Measurements from ENCODE around the gene NLE1. TPM values are rescaled to one million over a fixed set of nuclear protein-coding genes. Genes with fewer than 3 reads are reported as not detected.
"Not testable (repeated sequence)": the region's sequence is repeated elsewhere in the genome, so short reads cannot be mapped to it uniquely, and the experiment has no call there.

The NLE1 gene
- total RNA-seq, 2 donors from 2014 or later = 8.1 to 10.7 TPM

- ATAC-seq (ENCODE audit: insufficient number of reproducible peaks, low FRiP score, low read depth) (no peak), DNase-seq (ENCODE audit: low spot score) (no peak)
- H3K4me1 ChIP-seq (ENCODE audit: control insufficient read depth in 1 of 2, low read depth in 2 of 2) = no peaks in the 10 kb centered on the region
- H3K36me3 ChIP-seq = peaks cover 28% of the 10 kb centered on the region
- H3K4me3 ChIP-seq = no peak overlapping the region
- no peaks in the 10 kb centered on the region for H3K27me3 ChIP-seq (replicated peaks; ENCODE audit: insufficient read depth)
- H3K27ac ChIP-seq = no peak overlapping the region
- H3K9me3 ChIP-seq = no peaks in the 10 kb centered on the region
- TF ChIP-seq, protein P1, sequence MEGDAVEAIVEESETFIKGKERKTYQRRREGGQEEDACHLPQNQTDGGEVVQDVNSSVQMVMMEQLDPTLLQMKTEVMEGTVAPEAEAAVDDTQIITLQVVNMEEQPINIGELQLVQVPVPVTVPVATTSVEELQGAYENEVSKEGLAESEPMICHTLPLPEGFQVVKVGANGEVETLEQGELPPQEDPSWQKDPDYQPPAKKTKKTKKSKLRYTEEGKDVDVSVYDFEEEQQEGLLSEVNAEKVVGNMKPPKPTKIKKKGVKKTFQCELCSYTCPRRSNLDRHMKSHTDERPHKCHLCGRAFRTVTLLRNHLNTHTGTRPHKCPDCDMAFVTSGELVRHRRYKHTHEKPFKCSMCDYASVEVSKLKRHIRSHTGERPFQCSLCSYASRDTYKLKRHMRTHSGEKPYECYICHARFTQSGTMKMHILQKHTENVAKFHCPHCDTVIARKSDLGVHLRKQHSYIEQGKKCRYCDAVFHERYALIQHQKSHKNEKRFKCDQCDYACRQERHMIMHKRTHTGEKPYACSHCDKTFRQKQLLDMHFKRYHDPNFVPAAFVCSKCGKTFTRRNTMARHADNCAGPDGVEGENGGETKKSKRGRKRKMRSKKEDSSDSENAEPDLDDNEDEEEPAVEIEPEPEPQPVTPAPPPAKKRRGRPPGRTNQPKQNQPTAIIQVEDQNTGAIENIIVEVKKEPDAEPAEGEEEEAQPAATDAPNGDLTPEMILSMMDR (IDR thresholded peaks at IDR 0.05) = no peak
These were observed 41.1 kb downstream of the NLE1 start for GRCh38 chr17:35101036-35101435.

DNA sequence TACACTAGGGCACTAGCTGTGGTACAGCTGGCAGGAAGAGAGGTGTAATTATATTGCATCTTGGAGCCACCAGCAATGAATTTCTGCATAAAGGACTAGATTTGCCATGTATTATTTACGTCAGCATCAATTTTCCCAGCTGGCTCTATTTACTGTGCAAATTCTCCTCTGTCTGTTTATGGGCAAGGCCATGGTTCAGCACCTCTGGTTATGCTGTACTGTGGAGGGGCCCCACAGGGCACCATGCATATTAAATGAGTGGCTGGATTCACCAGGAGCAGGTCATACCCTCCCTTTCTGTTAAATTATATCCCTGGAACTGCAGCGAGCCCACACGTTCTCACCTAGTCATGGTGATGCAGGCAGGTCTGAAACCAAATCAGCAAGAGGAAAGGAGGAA is 42.2 kb downstream of the NLE1 start:
- no peak for ATAC-seq (ENCODE audit: insufficient number of reproducible peaks, low FRiP score, low read depth)
- Histone ChIP-seq H3K27me3 (replicated peaks; ENCODE audit: insufficient read depth) (no peaks in the 10 kb centered on the region), H3K4me3 (no peak overlapping the region), H3K36me3 (peaks cover 19% of the 10 kb centered on the region), H3K27ac (no peak overlapping the region), H3K4me1 (ENCODE audit: control insufficient read depth in 1 of 2, low read depth in 2 of 2) (no peaks in the 10 kb centered on the region), H3K9me3 (no peaks in the 10 kb centered on the region)
- TF ChIP-seq, protein P1 (IDR thresholded peaks at IDR 0.05) = no peak
- no peak for DNase-seq (ENCODE audit: low spot score)

DNA sequence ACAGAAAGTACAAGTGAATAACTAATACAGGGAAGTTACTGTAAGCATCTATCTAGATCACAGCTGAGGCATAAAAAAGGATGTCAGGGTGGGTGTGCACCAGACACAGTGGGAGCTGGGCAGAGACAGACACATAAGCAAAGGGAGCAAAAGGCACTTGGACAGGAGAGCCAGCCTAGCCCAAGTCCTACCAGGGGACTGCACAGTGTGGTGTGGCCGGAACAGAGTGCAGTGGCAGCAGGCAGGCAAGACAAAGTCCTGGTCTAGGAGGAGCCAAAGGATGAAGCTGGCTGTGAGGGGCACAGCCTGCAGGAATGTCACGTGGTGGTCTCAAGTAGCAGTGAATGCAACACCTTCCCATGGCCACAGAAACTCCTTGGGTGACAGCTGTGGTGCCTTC is 44.3 kb downstream of the NLE1 start:
- Histone ChIP-seq H3K4me1 (ENCODE audit: control insufficient read depth in 1 of 2, low read depth in 2 of 2) (no peaks in the 10 kb centered on the region), H3K9me3 (no peaks in the 10 kb centered on the region), H3K36me3 (peaks cover 15% of the 10 kb centered on the region), H3K27ac (no peak overlapping the region), H3K27me3 (replicated peaks; ENCODE audit: insufficient read depth) (no peaks in the 10 kb centered on the region), H3K4me3 (no peak overlapping the region)
- ATAC-seq (ENCODE audit: insufficient number of reproducible peaks, low FRiP score, low read depth) (no peak), DNase-seq (ENCODE audit: low spot score) (no peak)
- TF ChIP-seq, protein P1 (IDR thresholded peaks at IDR 0.05) = no peak

- TF ChIP-seq, protein P1 (IDR thresholded peaks at IDR 0.05) = no peak
- DNase-seq (ENCODE audit: low spot score) (no peak), ATAC-seq (ENCODE audit: insufficient number of reproducible peaks, low FRiP score, low read depth) (no peak)
- no peaks in the 10 kb centered on the region for H3K27me3 ChIP-seq (replicated peaks; ENCODE audit: insufficient read depth)
- H3K4me3 ChIP-seq = no peak overlapping the region
- peaks cover 12% of the 10 kb centered on the region for H3K36me3 ChIP-seq
- H3K27ac ChIP-seq = no peak overlapping the region
- no peaks in the 10 kb centered on the region for H3K4me1 ChIP-seq (ENCODE audit: control insufficient read depth in 1 of 2, low read depth in 2 of 2)
- H3K9me3 ChIP-seq = no peaks in the 10 kb centered on the region
These were observed 46.4 kb downstream of the NLE1 start for GRCh38 chr17:35095741-35096140.

GRCh38 chr17:35094902-35095301 is 47.2 kb downstream of the NLE1 start:
- Histone ChIP-seq H3K4me3 (no peak overlapping the region), H3K9me3 (no peaks in the 10 kb centered on the region), H3K36me3 (peaks cover 3% of the 10 kb centered on the region), H3K4me1 (ENCODE audit: control insufficient read depth in 1 of 2, low read depth in 2 of 2) (no peaks in the 10 kb centered on the region), H3K27me3 (replicated peaks; ENCODE audit: insufficient read depth) (no peaks in the 10 kb centered on the region), H3K27ac (no peak overlapping the region)
- DNase-seq (ENCODE audit: low spot score) = no peak
- ATAC-seq (ENCODE audit: insufficient number of reproducible peaks, low FRiP score, low read depth) = no peak
- TF ChIP-seq, protein P1 (IDR thresholded peaks at IDR 0.05) = no peak

GRCh38 chr17:35090707-35091106 is 51.4 kb downstream of the NLE1 start:
- H3K36me3 ChIP-seq; DNase-seq (ENCODE audit: low spot score); ATAC-seq (ENCODE audit: insufficient number of reproducible peaks, low FRiP score, low read depth); H3K27me3 ChIP-seq (replicated peaks; ENCODE audit: insufficient read depth); H3K4me3 ChIP-seq; H3K9me3 ChIP-seq; H3K27ac ChIP-seq: not testable (repeated sequence)
- peaks cover 7 to 13% of the 10 kb centered on the region in 2 donors for H3K4me1 ChIP-seq (ENCODE audit: control insufficient read depth in 1 of 2, low read depth in 2 of 2)

Data from thoracic aorta (tissue), 2 donors.